ENCODE data around the gene DBH.

The DBH gene

DNA sequence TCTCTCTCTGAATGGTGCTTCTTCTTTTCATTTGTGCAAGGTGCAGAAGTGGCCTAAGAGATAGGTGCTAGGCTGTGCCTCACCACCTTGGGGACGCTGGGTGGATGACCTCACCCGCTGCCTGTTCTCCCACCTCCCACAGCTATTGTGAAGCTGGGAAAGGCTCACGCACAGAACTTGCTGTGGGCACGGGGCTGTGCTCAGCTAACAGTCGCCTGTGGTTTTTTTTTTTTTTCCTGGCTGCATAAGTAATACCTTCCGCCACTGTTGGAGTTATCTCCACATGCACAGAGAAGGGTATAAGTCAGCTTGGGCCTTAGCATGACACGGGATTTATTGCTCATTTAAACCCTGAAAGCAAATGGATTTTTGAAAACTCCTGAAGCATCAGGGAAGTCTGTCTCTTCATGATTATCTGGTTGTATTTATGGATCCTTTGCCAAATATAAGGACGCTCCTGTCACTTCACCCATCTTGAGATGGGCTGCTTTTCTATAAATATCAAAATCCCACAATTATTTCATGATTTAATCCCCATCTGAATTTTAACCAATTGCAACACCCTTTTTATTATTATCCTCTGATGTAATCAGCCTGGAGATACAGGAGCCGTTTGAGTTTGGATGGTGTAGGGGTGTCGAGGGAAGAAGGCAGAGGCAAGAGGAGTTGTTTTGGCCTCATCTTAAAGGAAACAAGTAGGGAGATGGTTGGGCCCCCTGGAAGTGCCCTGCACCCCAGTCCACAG, 9.0 kb downstream of the DBH start:
- no peak for DNase-seq

DNA sequence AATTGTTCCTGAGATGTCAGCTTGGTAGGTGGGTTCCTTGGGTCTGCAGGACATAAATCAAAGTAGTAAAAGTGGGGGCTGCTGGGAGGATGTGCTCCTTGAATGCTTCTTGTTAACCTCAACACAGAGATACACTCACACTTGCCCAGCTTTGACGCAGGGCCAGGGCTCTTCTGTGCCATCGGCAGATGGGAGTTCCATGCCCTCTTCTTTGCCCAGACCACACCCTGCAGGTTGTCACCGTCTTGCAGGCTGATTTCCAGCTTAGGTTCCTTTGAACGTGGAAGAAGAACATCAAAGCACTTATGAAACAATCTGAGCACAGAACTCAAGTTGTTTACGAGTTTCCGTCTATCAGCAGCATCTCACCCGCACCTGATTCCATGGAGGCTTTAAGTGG, 11.0 kb downstream of the DBH start:
- no peak for DNase-seq

DNA sequence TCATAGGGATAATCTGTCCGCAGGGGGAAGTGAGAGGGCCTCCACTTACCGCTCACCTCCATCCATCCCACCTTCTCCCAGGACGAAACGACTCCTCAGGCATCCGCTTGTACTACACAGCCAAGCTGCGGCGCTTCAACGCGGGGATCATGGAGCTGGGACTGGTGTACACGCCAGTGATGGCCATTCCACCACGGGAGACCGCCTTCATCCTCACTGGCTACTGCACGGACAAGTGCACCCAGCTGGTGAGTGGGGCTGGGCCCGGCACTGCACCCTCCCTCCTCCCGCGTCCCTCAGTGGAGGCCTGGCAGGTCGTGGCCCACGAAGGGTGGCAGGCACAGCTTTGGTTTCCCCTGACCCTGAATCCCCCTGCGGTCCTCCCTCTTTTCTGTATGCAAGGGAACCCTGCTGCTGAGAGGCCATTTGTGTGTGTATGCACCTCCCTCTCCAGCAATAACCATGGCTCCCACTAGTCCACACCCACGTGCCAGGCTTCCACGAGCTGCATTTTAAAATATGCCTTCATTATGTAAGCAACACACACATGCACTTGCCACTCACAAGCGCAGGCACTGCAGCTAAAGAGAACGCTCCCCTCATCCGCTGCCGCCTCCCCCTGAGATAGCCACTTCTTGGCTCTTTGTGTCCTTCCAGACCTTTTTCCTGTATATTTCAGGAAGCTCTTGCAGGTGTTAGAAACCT, 11.8 kb downstream of the DBH start:
- no peak for DNase-seq

DNA sequence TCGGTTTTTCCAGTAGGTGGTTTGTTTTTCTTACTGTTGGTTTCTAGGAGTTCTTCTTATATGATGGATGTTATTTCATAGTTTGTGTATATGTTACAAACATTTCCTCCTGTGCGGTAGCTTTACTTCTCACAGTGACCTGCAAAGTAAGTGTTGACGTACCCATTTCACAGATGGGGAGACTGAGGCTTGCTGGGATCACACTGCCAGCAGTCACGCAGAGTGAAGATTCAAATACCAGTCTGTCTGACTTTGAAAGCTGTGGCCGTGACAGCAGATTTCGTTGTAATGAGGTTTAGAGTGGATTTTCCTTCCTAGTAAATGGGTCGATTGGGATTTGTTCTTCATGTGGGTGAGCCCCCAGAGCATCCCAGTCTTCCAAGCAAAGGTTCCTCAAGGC, 13.0 kb downstream of the DBH start:
- DNase-seq = no peak

DNA sequence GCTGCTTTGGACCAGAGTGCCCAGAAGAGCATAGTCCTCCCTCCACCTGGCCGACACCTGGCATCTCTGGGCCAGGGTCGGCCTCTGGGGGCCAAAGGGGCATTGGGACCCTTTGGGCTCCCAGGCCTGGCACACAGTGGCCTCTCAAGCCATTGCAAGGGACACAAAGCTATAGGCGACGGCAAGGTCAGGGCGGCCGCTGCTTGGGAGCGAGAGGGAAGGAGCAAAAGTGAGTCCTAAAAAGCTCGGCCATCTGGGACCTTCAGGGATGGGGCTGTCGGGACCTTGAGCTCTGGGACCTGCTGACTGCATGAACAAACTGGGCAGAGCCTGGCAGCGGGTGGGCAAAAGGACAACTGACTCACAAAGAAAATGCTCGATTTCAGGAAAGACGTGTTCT, 13.9 kb downstream of the DBH start:
- DNase-seq = no peak

DNA sequence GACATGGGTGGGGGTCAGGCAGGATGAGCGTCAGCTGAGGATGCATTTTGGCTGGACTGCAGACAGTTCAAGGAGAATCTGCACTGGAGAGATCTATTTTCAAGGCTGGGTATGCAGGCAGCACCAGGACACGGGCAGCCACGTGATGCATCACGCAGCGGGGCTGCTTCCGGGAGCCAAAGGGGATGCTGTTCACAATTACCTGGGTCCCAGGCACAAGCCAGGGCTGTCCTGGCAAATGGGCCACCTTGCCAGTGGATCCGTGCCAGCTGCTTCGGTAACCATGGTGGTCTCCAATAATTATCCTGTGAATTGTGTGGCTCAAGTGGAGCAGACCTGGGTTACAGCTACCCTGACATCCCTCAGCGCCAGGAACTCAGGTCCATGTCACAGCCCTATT, 17.5 kb downstream of the DBH start:
- no peak for DNase-seq

DNA sequence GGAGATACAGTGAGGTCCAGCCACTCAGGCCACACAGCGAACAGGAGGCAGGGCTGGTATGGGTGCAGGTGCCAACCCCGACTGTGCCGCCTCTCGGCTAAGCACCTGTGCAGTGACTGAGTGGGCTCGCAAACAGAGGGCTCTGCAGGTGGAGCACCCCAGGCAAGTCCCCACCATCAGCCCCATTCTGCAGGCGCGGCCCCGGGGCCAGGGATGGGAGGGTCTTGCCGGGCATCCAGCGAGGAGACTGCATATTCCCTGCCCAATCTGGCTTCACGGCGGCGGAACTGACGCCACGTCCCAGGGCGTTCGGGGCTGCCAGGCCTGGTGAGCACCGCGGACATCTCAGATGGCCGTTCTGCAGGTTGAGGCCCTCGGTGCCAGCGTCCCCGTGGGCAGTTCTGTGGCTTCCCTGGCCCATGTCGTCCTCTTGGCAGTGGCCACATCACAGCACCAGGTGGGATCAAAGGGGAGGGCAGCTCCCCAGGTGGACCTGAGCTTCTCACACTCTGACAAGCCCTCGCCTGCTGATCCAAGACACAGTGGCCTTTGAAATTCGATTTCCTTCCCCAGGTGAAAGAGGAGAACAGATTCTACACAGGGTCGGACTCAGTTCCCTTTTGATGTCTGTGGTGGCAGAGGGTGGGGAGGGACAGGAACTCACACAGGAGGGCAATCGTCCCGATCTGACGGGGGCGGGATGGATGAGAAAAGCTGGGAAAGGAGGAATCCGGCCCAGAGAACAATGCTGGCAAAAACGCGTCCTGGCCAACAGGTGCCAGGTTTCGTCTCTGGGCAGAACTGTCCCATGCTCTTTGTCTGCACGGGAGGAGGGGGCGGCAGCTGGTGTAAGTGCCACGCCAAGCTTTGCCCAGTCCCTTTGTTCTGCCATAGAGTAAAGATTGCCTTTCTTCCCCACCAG, 18.8 kb downstream of the DBH start:
- no peak for DNase-seq

DNA sequence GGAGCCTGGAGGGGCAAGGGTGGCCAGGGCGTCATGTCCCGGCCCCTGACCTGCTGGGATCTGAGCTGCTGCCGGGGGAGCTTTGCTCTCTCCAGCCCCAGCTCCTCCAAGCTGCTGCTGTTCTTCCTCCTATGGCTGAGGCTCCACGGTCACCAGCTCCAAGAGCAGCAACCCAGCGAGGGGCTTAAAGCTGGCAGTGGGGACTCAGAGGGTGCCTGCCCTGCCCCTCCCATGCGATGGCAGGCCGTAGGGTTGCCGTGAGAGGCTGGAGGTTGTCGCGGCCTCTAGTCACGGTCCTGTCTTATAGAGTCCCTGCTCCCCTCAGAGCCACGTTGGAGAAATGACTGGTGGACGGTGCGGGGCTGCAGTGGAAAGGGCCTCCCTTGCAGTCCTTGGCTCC, 19.5 kb downstream of the DBH start:
- DNase-seq = no peak

DNA sequence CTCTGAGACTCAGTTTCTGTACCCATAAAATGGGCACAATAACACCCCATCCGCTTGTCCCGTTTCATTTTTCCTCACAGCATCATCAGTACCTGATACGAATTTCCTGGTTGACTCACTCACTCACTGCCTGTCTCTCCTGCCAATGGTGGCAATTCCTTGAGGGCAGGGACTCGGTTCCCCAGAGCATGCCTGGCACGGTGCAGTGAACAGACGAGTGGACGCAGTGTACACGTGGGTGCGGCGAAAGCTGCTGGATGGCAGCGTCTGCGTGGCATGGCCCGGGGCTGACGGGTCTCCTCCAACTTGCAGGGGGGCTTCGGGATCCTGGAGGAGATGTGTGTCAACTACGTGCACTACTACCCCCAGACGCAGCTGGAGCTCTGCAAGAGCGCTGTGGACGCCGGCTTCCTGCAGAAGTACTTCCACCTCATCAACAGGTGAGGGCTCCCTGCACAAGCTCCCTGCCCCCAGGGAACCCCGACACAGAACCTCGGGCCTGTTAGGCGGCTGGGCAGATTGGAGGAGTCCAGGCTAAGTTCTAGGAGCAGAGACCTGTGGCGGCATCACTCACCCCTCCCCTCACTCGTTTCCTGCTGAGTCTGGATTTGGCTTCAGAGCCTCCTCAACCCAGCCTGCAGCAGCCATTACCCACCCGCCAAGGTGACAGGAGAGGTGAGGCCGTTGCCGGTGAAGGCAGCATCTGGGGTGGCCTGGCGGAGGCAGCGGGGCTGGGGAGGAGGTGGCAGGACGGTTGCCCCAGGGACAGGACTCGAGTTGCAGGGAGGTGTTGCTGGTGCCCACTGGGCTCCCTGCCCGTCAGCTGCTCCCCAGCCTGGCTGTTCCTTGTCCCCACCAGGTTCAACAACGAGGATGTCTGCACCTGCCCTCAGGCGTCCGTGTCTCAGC, 20.3 kb downstream of the DBH start:
- no peak for DNase-seq

DNA sequence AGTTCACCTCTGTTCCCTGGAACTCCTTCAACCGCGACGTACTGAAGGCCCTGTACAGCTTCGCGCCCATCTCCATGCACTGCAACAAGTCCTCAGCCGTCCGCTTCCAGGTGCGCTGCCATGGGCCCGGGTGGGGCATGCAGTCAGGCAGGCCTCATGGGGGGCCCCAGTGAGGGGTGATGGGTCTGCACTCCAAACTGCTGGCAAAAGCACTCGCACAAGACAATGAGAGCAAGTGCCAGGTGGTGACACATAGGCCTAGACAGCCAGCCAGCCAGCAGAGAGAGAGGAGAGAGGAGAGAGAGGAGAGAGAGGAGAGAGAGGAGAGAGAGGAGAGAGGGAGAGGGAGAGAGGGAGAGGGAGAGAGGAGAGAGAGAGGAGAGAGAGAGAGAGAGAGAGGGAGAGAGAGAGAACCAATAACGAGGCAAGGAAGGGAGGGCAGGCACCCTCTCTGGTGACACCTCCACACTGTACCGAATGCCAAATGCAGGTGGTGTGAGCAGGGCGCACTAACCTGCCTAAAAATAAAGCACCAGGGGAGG, 21.0 kb downstream of the DBH start:
- DNase-seq = no peak

DNA sequence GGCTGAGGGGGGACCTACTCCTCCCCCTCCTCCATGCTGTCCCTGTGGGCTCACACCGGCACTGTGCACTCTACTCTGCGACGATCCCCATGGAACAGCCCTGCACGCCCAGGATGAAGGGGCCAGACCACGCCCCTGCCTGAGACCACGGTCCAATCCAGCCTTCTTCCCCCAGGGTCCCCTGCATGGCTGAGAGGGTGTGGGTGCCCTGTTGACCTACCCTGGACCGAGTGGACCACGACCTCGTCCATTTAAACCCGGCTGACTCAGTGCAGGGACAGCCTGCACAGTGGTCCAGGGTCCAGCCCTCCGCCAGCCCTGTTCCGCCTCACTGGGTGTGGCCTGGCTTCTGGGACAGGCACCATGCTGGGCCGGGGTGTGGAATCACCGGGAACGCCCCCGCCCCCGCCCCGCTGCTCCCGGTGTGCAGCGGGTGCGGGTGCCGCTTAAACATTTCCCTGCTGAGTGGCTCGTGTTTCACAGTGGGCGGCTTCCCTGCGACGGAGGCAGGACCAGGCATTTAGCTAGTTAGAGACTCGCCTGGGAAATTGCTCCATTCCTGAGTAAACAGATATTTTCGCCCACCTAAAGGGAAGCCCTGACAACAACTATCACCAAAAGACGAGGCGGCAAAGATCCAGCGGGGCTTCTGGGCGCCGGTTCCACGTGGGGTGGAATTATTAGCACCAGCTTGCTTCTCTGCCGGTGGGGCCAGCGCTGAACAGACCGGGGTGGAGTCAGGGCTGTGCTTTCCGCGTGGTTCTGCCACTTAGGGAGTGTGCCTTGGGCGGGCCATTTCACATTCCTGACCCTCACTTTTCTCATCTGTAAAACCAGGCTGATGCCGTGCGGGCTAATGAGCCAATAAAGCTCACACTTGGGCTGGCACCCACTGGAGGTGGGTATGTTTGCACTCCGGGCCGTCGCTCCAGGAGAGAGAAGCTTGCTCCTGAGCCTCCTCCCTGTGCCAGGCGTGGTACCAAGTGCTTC, 22.6 kb downstream of the DBH start:
- peak; percentile 31 to 62 for DNase-seq

DNA sequence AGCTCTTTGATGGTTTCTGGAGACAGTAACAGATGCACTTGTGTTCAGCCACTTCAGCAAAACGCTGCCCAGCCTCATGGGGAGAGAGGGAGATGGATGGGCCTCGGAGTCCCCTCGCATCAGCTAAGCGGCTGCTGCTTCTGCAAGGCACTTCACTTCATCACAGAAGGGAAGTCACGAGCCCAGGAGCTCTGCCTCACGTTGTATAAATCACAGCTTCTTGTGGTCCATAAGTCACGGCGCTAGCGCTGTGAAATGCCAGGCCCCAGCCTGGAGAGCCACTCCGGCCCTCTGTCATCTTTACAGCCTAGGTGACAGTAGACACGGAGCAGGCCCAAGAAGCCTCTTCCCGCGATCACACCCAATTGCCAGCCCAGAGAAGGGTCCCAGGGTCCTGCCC, 23.4 kb downstream of the DBH start:
- DNase-seq = no peak

DNA sequence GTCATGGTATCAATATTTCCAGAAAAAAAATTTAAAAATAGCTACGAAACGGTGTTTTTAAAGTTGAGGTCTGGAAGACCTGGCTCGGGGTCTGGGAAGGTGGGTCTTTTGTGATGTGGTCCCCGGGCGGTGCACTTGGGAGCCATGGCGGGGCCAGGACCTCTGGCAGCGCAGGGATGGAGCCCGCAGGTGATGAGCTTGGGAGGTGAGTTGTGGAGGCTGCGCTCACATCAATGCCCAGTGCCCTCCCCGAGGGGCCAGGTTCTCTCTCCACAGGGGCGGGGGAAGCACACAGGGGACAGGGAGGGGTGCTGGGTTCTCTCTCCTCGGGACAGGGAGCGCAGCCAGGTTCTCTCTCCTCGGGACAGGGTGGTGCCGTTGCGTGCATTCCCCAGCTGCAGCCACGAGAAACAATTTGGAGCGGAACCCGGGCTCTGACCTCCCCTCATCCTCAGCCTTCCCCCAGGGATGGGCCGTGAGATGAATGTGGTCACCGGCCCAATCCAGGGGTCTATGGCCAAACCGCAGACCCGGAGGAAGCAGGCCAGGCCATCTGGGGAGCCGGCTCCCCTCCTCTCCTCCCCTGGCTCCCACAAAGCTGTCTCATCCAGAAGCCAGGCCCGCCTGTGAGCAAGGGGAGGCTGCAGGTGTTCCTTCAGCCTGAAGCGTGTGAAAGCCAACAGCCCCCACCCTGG, 25.8 kb downstream of the DBH start:
- no peak for DNase-seq

DNA sequence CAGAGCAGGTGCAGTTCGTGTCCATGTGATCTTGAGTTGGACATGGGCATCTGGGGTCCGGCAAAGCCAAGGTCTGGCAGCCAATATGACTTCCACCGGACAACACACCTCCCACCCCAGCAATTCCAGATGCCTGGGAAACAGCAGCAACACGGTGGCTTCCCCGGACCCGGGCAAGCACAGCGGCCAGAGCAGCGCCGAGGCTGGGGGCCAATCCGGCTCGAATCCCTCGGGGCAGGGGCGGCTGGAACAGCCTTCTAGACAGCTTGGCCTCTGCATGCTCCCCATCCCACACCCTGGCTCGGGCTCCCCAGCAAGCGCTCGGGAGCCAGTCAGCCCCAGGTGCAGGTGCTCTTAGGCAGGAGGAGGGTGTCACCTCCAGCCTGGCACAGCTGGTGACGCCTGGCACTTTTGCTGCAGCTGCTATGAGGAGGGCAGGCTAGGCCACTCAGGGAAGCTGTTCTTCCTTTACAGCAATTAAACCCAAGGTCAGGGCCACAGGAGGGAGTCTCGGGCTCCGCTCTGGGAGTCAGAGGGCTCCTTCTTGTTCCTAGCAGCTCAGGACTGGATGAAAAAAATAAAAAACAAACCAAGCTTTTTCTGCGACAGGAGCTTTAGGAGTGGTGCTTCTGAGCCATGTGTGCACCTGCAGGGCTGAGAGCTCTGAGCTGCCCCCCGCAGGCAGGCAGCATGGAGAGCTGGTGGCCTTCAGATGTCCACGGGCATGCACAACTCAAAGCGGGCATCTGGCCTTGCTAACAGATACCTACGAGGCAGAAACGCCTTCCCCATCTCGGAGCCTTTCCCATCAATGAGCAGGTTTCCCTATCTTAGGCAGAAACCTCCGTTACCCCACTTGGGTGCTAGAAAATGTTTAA, 28.2 kb downstream of the DBH start:
- DNase-seq = no peak

DNA sequence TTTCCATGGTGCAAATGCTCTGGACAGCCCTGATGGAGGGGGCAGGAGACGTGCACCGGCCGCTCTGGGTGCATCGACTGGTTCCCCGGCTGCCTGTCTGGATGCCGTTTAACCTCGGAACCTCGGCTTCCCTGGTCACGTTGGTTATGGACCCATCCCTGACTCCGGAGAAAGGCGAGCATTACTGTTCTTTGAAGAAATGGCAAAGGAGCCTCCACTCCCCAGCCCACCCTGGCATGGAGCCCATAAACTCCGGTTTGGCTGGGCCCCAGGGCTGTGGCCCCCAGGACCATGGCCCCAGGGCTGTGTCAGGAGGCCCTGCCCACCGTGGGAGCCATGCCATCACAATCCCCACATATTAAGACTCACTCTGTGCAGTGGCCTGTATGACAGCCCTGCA, 28.9 kb downstream of the DBH start:
- DNase-seq = no peak

DNA sequence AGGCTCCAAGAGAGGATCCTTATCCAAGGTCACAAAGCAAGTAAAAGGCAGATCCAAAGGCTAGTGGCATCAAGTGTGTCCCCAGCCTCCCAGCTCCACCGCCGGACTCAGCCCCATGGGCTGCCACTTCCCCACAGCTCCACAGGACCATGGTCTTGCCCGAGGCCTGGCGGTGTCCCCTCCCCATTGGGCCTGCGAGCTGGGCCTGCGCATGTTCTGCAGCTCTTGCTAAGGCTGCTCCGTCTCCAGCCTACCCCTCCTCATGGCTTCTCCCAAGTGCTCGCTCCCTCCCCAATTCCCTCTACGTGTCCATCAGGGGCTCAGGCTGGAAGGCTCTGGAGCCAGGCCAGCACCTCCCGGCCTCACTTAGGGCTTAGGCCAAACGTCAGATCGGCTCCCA, 29.4 kb downstream of the DBH start:
- no peak for DNase-seq

DNA sequence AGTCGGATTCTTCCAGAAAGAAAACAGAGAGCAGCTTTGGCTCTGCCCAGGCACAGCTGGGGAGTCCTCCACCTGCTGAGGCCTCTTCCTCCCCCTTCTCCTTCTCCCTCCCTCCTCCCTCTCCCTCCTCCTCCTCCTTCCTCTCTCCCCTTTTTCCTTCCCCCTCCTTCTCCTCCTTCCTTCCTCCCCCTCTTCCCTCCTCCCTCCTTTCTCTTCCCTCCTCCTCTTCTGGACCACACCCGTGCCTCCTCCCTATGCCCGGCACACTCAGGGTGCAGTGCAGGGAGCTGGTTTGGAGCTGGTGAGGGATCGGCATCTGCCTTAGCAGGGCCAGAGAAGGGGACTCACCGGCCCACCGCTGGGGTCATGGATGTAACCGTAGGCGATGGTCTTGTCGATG, 30.2 kb downstream of the DBH start:
- no peak for DNase-seq

DNA sequence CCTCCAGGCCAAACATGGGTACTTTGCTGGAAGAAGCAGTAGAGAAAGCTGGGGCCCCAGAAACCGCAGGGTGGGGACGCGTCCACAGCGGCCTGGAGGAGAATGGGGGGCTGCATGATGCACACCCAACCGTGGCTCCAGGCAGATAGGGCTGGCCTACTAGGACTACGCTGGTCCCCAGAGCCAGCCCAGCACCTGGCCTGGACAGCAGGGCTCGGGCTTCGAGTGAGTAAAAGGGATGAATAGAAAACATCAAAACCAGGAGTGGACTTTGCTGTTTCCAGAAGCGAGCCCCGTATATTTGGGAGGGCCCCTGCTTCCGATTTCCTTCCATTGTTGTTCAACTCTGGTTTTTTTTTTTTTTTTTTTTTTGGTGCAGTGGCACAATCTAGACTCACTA, 30.7 kb downstream of the DBH start:
- DNase-seq = no peak
